Endodermal cell (in vitro differentiated cells): Measurements from ENCODE around the gene RIT2. TPM values are rescaled to one million over a fixed set of nuclear protein-coding genes. Genes with fewer than 3 reads are reported as not detected.

Experiments
- DNase-seq: peaks from one replicate; pipeline ENCODE4 v3.0.0-alpha.2; 2017
- H3K27ac ChIP-seq: 2 replicates; pipeline ENCODE4 v1.5.1; 2013; ENCODE audit warnings: mild to moderate bottlenecking, low read depth, low read length, moderate library complexity
- H3K27me3 ChIP-seq: 2 replicates; pipeline ENCODE4 v1.6.1; 2013; ENCODE audit warnings: mild to moderate bottlenecking, low read length, moderate library complexity; ENCODE audit not compliant: insufficient read depth, control insufficient read depth, poor library complexity, severe bottlenecking
- H3K36me3 ChIP-seq: 2 replicates; pipeline ENCODE4 v1.7.0; 2013; ENCODE audit warnings: mild to moderate bottlenecking, low read length, moderate library complexity; ENCODE audit not compliant: control insufficient read depth, insufficient read depth
- H3K4me1 ChIP-seq: one replicate; pipeline ENCODE4 v1.7.0; 2013; ENCODE audit warnings: low read length; ENCODE audit not compliant: control insufficient read depth, insufficient read depth
- H3K4me3 ChIP-seq: 2 replicates; pipeline ENCODE4 v1.5.1; 2013; ENCODE audit warnings: mild to moderate bottlenecking, low read length, moderate library complexity
- H3K9ac ChIP-seq: 2 replicates; pipeline ENCODE4 v1.6.1; 2013; ENCODE audit warnings: mild to moderate bottlenecking, low read length, moderate library complexity; ENCODE audit not compliant: poor library complexity, severe bottlenecking; ENCODE audit errors: extremely low read depth
- H3K9me3 ChIP-seq: 2 replicates; pipeline ENCODE4 v1.6.1; 2013; ENCODE audit warnings: mild to moderate bottlenecking, low read length, moderate library complexity; ENCODE audit not compliant: control insufficient read depth
- H3K27ac Mint-ChIP-seq: 2 replicates; pipeline ENCODE4 v1.8.0; 2020; ENCODE audit warnings: mixed read lengths
- H3K27me3 Mint-ChIP-seq: 2 replicates; pipeline ENCODE4 v1.8.0; 2021; ENCODE audit warnings: mild to moderate bottlenecking, mixed read lengths; ENCODE audit not compliant: insufficient read depth
- H3K36me3 Mint-ChIP-seq: 2 replicates; pipeline ENCODE4 v1.8.0; 2020; ENCODE audit warnings: low read depth, mixed read lengths
- H3K4me1 Mint-ChIP-seq: 2 replicates; pipeline ENCODE4 v1.8.0; 2020; ENCODE audit warnings: mixed read lengths
- H3K4me3 Mint-ChIP-seq: 2 replicates; pipeline ENCODE4 v1.8.0; 2020; ENCODE audit warnings: mild to moderate bottlenecking, moderate library complexity, mixed read lengths
- H3K9me3 Mint-ChIP-seq: 2 replicates; pipeline ENCODE4 v1.8.0; 2020; ENCODE audit warnings: mild to moderate bottlenecking, mixed read lengths
- CTCF ChIP-seq: fragments of 200-600 bp; sonication (generic); conservative IDR thresholded peaks from 2 replicates; pipeline ENCODE4 v1.5.0; 2021; ENCODE audit warnings: antibody characterized with exemption, mild to moderate bottlenecking
- WGBS, 2 experiments: methylation state at CpG; one replicate each; pipeline versions ENCODE4 v1.1.5 to v1.1.7; 2013; ENCODE audit warnings: missing lambda C conversion rate in 2 of 2, mixed read lengths in 1 of 2; ENCODE audit not compliant: insufficient coverage in 1 of 2, insufficient read length in 1 of 2; 5-methylcytosine and 5-hydroxymethylcytosine counted together
- total RNA-seq, 2 donors: library from RNA; stranded (reverse); fragmentation: NEBNext Ultra II Directional in 1 of 2; extraction: Animal tissue kit (Norgen Biotek cat#: 25700) in 1 of 2; gene quantifications; 2 replicates in 1 of 2; 3 replicates in 1 of 2; pipeline ENCODE4 v1.2.1, GENCODE V29; 2021

RIT2 gene
- total RNA-seq, 2 donors from 2014 or later: 0.81 TPM; not detected in 1

GRCh38 chr18:42893977-42894376, 221.5 kb downstream of the RIT2 start:
- 79 to 93% methylated on average over 2 of the region's 2 CpGs for WGBS, 2 experiments
- DNase-seq: no peak
- no peaks in the 10 kb centered on the region for H3K4me1 ChIP-seq
- H3K4me3 ChIP-seq: no peak overlapping the region
- Mint-ChIP-seq H3K27ac (no peak overlapping the region), H3K4me1 (peaks cover 7% of the 10 kb centered on the region), H3K9me3 (no peaks in the 10 kb centered on the region), H3K27me3 (no peaks in the 10 kb centered on the region), H3K4me3 (no peak overlapping the region), H3K36me3 (no peaks in the 10 kb centered on the region)
- H3K9ac ChIP-seq: no peak overlapping the region
- TF ChIP-seq CTCF: no peak
- no peaks in the 10 kb centered on the region for H3K27me3 ChIP-seq
- H3K9me3 ChIP-seq: no peaks in the 10 kb centered on the region
- H3K27ac ChIP-seq: no peak overlapping the region
- H3K36me3 ChIP-seq: no peaks in the 10 kb centered on the region

DNA sequence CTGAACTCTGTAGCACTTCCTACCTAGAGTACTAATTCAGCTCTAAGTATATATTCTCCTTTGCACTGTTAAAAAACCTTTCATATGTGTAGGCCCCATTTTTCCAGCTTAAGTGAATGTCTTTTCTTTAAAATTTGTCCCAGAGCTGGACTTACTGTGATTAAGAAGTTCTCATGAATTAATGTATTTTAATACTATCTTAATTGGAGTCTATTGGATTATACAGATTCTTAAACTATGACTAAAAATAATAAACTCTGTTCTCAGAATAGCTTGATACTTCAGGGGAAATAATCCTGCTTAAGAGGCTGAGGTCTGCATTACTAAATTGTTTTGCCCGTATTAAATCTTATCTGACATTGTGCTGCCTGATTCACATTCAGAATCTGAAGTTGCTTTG, 223.3 kb downstream of the RIT2 start:
- Mint-ChIP-seq H3K27ac (no peak overlapping the region), H3K4me1 (peaks cover 8% of the 10 kb centered on the region), H3K27me3 (no peaks in the 10 kb centered on the region), H3K36me3 (no peaks in the 10 kb centered on the region), H3K9me3 (no peaks in the 10 kb centered on the region), H3K4me3 (no peak overlapping the region)
- Histone ChIP-seq H3K27me3 (no peaks in the 10 kb centered on the region), H3K4me1 (no peaks in the 10 kb centered on the region), H3K36me3 (no peaks in the 10 kb centered on the region), H3K27ac (no peak overlapping the region), H3K4me3 (no peak overlapping the region), H3K9me3 (no peaks in the 10 kb centered on the region), H3K9ac (no peak overlapping the region)
- 88 to 100% methylated on average over 1 of the region's 1 CpG for WGBS, 2 experiments
- no peak for TF ChIP-seq CTCF
- no peak for DNase-seq

DNA sequence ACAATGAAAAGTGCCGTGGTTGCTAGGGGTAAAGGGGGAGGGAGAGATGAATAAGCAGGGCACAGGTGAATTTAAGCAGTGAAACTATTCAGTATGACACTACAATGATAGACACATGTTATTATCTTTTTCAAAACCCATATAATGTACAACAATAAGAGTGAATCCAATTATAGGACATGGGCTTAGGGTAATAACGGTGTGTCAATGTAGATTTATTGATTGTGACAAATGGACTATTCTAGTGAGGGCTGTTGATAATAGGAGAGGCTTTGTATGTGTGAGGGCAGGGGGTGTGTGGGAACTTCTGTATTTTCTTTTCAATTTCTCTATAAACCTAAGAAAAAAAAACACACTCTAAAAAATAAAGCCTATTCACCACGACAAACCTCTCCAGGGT, 223.8 kb downstream of the RIT2 start:
- no peak overlapping the region for H3K27ac Mint-ChIP-seq
- no peaks in the 10 kb centered on the region for H3K36me3 ChIP-seq
- H3K9me3 Mint-ChIP-seq: no peaks in the 10 kb centered on the region
- no peak overlapping the region for H3K4me3 ChIP-seq
- no peaks in the 10 kb centered on the region for H3K27me3 ChIP-seq
- H3K4me1 Mint-ChIP-seq: peaks cover 3% of the 10 kb centered on the region
- H3K9me3 ChIP-seq: no peaks in the 10 kb centered on the region
- no peaks in the 10 kb centered on the region for H3K36me3 Mint-ChIP-seq
- no peak for TF ChIP-seq CTCF
- H3K9ac ChIP-seq: no peak overlapping the region
- 95 to 100% methylated on average over 1 to 3 of the region's 3 CpGs for whole genome bisulfite sequencing, 2 experiments
- no peak for DNase-seq
- no peak overlapping the region for H3K27ac ChIP-seq
- no peaks in the 10 kb centered on the region for H3K4me1 ChIP-seq
- H3K27me3 Mint-ChIP-seq: no peaks in the 10 kb centered on the region
- H3K4me3 Mint-ChIP-seq: no peak overlapping the region
